GM21619 (cell line): Measurements from ENCODE around the gene INAFM1.

ENCODE experiments used
- ATAC-seq: cut with Tn5 transposase; IDR thresholded peaks from one replicate; pipeline ENCODE4 v1.9.1; 2021; ENCODE audit not compliant: unreplicated experiment

The INAFM1 gene

DNA sequence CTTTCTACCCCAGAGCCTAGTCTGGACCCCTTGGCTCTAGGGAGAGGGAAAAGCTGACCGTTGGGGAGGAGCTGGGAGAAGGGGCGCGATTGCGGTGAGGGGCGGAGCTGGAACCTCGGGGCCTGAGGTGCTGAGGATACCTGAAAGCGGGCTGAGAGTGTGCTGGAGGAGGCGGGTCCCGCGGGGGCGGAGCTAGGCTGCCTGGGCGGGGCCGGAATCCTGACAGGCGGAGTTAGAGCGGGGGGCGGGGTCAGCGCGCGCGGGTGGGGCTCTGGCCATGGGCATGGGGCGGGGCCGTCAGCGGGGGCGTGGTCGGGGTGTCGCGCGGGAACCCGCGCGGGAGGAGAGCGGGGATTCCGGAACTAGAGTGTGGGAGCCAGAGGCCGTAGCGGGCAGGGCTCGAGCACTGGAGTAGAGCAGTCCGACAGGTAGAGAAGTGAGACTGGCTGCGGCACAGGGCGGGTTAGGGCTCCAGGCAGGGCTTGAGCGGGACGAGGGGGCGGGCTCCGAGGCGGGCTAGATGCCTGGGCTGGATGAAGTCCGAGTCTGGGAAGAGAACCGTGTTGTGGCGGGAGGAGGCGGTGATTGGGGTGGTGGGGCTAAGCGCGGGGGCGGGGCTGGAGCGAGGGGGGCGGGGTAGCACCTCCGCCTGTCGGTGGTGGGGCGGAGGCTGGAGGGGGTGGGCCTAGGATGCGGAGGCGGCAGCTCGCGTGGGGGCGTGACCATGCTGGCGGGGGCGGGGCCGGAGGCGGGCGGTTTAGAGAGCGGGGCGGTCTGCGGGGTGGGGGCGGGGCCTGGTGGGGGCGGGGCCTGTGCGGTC lies at the start of gene INAFM1:
Gene INAFM1, plus strand, starts transcription at position 815 of the 820 bp plus-strand sequence. CDS start 35 bp downstream, outside the sequence.
- peak; percentile 52 for ATAC-seq

DNA sequence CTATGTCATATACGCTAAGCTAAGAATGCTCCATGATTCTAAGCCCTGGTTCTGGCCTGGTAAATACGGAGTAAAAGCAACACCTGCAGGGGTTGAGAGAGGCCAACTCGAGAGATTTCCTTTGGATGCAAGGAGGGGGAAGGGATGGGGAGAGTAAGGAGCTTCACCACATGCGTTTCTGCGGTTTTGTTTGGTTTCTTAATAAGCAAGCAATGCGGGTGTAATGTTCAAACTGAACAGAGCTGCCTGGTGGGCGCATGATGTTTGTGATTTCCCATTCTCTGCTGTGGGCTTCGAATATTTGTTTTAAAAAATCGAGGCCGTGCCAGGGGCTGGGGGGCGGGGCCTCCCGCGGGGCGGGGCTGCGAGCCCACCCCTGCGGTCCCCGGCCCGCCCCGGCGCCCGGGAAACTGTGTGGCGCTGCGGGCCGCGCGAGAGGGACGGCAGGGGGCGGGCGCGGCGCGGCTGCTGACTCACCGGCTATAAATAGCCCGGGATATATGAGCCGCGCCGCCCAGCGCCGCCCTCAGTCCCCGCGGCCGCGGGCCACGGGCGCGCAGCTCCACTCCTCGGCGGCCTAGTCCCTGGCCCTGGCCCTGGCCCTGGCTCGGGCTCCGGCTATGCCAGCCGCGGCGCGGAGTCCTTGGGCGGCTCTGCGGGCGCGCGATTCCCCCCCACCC lies 48.8 kb upstream of the INAFM1 start:
- ATAC-seq, result peak; percentile 30

DNA sequence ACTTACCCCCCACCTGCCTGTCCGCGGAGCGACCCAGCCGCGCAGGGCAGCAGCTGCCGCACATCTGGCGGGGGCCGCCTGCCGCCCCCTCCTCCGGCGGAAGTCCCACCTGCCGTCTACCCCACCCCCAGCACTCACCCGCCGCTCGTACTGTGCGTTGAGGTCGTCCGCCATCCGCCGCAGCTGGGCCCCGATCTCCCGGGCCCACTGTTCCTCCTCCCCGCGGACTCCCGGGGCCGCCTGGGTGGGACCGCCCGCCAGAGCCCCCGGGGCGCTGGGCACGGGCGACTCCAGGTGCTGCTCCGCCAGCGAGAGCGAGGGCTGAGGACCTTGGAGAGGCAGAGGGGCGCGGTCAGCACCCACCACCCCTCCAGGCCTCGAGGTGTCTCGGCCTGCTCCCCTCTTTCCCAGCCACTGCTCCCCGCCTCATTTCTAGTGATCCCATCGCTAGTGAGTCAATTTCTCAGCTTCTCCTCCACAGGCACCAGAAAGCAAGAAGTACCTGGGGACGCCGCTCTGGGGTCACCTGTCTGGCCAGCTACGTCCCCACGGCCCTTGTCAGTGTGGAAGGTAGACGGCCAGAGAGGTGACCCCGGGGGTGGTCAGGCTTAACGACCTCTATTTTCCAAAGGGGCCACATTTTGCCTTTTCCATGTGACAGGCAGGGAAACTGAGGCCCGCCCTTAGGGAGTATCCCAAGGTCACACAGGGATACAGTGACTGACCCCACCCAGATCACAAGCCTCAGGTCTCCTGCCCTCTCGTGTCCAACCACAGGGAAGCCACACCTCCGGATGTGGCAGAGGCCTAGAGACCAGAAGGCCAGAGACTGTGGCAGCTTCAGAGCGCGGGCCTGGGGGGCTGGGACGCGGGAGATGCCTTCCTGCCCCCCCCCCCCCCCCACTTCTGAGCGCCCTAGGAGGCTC lies 48.0 kb upstream of the INAFM1 start:
- peak; percentile 23 for ATAC-seq

DNA sequence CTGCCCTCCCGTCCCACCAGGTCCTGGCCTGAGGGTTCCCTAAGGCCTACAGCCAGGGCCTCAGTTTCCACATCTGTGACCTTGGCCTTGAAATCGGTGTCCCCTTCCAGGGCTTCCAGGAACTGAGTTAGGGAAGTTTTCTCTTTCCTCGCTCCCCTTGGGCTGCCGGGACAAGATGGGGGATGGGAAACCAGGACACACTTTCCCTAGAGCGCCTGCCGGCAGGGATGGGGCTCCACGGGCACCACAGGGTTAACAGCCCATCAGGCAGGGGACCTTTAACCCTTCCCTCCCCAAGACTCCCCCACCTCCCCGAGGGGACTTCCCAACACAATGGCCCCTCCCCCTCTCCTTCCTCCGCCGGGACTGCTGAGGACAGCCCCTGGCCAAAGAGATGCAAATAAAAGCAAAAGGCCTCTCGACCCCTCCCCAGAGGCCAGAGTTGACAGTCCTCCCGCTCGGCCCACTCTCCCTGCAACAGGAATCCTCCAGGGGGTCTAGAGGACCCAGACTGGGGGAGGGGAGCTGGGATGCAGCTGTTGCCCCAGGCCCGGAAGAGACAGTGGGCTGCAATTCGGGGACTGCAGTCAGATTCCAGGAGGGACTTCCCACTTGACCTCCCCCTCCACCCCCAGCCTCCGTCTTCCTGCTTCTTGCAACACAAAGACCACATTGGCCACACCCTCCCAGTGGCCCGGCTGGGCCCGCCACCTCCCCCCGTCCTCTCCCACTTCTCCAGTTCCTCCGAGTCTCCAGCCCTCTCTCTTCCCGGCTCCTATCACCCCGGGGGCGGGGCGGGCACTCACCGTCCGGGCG lies 47.1 kb upstream of the INAFM1 start:
- ATAC-seq, result no peak

DNA sequence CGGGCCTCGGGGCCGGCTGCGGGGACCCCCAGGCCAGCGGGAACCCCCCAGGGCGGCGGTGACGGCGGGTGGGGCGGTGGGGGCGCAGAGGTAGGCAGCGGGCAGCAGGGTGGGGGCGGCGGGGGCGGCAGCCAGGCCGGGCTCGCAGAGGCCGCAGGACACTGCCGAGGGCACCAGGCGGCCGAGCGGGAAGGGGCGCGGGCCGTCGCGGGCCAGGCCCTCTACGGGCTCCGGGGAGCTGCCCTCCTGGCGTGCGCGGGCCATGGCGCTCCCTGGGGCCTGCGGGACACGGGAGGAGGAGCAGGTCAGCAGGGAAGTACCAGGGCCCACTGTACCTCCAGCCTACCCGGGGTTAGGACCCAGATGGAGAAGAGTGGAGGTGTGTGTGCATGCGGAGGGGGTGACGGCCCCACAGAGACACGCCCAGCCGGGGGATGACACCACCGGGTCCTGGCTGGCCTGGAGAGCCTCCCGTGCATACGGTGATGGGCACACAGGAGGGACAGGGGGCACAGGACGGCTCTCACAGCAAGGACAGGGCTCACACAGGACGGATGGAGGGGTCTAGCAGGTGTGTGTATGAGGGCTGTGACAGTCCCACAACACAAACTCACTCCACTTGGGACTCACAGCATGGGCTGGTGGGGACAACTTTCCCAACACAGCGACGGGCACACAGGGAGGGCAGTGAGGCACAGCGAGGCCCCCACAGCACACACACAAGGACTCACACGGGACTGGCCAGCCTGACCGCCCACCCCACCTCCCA lies 46.3 kb upstream of the INAFM1 start:
- no peak for ATAC-seq

DNA sequence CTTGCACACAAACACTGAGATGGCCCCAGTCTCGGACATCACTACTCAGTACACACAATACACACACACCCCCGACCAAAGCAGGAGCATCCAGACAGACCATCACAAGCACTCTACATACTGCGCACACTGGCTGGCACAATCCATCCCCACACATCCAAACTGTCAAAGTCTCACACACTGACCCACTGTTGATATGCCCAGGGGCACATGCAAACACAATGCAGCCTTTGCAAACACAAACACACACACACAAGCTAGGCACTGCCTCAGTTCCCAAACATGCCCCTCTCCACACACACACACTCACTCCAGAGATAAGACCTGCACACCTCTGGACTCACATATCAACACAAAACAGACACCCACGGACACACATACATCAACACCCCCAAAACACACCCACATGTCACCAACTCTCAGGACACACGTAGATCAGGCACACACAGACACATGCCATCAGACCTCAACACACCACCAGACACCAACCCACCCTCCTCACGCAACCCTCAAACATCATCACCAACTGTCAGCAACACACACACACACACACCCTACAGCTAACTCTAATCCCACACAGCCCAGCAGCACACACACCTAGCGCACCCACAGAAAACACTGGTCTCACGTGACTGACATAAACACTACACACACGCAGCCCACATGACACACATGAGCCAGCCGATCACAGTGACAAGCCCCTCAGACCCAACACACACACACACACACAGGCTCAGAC lies 45.6 kb upstream of the INAFM1 start:
- no peak for ATAC-seq

DNA sequence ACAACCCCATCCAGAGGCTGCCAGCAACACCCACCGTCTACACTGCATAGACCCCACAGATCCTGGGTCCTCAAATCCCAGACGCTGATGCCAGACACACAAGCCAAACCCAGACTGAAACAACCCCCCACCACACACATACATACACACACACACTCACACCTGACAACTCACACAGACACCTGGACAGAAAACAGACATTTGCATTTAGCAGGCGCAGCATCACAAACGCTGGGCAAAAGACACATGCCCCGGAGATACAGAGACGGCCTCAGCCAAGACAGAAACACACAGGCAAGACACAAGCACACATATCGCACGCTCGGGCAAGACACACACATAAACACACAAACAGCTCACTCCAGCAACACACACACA lies 45.0 kb upstream of the INAFM1 start:
- no peak for ATAC-seq

DNA sequence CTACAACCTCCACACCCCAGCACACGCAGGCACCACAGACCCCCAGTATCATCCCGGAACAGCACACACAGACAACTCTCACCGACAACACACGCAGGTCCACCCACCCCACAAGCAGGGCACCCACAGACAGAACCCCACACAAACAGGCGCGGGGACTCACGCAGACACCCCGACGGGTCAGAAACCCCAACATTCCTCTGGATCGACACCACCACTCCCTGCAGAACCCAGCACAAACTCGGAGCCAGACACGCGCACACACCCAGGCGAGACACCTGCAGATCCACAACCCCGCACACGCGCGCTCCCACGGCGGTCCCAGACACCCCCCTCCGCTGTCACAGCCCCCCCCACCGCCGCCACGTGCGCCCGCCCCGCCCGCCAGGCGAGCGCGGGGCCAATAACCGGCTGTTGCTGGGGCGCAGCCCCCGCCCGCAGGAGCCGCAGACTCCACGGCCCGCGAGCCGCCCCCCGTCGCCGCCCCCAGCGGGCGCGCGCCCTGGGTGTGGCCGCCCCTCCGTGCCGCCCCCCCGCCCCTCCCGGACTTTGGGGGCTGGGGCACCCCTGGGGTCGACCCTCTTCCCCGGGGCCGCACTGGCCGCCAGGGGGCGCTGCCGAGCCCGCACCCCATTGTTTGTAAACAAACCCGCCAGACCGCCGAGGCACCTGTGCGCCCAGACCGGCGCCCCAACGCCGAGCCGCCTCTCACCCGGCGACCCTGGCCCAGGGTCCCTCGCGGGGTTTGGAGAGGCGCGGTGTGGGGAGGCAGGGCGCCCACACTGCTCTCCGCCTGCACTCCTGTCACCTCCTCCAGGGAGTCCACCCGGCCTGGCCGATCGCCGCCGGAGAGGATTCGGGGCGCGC lies 44.4 kb upstream of the INAFM1 start:
- ATAC-seq, result no peak

DNA sequence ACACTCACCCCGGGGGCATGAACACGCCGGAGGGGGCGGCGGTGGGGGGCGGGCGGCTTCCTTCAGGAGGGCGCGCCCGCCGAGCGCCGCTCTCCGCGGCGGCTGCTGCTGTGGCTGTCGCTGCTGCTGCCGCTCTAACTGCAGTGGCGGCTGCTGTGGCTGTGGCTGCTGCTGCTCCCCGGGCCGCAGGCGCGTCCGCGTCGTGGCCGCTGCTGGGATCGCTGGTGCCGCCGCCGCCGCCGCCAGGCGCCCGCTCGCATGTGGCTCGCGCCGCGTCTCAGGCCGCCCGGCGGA lies 43.8 kb upstream of the INAFM1 start, which contains the start of gene BBC3:
Gene BBC3, minus strand, starts transcription at position 279 of the 294 bp plus-strand sequence. CDS start 2,768 bp downstream, outside the sequence.
- no peak for ATAC-seq

DNA sequence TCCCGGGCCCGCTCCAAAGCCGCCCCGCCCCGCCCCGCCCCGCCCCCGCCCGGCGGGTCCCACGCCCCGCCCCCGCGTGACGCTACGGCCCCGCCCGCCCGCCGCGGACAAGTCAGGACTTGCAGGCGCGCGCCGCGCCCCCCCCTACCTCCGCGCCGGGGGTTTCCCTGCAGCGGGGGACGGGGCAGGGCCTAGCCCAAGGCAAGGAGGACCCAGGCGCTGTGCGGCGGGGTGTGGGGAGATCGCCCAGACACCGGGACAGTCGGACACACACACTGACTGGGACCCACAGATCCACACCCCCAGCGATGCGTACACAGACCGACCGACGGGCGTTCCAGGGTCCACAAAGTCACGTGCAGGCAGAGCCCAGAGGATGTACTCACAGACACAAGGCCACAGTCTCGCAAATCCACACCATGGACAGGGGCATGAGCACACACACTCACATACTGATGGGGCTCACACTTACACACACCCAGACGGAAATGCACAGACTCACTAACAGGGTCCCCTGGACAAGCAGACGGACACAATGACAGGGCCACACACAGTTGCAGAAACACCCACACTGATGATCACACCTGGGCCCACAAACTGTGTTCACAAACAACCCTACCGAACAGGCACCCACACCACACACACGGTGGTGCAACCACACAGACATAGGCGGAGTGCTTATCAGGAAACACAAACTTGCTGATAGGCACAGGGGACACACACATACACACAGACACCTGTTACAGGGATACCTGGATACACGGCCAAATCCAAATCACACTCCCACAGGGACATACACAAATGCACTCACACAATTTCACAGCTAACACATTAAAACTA lies 43.2 kb upstream of the INAFM1 start:
- peak; percentile 26 for ATAC-seq

DNA sequence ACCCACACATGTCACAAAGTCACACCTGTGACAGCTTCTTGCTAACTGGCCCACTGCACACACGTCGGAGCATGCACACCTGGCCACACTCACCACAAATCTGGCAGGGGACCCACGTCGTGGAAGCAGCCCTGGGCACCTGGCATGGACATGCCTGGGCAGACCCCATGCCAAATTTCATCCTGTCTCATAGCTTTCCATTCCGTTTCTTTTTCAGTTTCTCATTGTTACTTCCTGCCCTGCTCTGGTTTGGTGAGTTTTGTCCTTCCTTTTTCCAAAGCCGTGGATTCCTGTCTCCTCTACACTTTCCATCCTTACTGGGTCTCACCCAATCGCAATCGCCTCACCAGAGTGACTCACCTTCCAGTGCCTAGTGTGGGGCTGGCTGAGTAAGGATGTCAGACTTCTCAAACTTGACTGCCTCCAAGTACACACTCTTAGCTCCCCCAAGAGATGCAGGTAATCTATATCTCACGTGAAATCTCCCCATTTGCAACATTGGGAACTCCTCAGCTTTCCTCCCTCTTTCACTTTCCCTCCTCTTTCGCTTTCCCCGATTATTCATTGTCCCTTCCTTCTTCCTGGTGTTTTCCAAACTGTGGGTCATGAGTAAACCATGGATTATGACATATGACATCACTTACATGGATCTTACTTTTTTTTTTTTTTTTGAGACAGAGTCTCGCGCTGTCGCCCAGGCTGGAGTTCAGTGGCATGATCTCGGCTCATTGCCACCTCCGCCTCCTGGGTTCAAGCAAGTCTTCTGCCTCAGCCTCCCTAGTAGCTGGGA lies 42.1 kb upstream of the INAFM1 start:
- ATAC-seq, result no peak

DNA sequence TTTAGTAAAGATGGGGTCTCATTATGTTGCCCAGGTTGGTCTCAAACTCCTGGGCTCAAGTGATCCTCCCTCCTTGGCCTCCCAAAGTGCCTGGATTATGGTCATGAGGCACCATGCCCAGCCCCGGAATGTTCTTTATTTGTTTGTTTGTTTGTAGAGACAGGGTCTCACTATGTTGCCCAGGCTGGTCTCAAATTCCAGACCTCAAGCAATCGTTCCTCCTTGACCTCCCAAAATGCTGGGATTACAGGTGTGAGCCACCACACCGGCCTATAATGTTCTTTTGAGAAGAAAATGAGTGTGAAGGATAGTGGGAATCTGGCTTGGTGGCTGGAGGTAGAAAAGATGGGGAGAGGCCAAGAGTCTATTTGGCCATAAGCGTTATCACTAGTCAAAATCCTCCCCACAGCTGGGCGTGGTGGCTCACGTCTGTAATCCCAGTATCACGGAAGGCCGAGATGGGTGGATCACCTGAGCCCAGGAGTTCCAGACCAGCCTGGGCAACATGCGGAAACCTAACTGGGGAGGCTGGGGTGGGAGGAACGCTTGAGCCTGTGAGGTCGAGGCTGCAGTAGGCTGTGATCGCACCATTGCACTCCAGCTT lies 38.5 kb upstream of the INAFM1 start:
- ATAC-seq, result no peak

DNA sequence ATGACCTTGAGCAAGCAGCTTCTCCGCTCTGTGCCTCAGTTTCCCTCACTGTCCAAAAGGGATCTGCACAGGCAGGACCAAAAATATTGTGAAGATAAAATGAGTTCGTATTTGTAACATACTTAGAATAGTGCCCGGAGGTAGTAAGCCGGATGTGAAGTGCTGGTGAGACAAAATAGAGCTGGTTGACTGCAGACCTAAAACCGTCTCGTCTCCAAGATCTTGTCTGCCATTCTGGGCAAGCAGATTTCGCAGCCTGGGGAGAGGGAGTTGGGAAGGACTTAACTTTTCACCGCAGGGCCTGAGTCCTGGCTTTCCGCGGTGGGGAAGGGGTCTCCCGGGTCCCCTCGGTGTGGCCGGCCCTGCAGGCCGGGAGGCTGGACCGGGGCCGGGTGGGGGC lies 35.5 kb upstream of the INAFM1 start:
- ATAC-seq, result no peak

DNA sequence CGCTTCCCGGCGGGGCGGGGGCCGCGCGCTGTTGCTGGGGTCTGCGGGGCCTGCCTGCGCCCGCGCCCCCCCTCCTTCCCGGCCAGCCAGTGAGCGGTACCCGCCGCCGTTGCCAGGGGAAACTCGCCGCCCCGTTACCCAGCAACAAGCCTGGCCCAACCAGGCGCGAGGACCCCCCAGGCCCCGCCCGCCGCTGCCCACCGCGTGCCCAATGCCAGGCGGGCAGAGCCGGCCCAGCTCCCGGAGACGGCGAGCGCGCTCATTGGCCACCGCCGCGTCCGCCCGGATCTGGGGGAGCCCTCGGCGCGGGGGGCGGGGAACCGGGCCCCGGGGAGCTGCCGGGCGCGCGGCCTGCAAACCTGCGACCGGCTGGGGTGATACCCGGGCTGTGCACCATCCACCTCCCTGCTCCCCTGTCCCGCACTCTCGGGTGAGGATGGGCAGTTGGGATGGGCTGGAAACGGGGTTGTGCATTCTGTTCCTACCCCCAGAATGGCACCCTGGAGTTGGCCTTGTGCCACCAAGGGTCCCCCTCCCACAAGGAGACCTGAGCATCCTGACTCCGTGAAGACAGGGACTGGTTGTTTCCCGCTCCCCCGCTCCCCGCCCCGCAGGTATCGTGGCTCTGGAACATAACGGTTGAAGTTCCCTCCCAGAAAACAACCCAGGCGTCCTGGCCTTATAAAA lies 34.9 kb upstream of the INAFM1 start:
- no peak for ATAC-seq

DNA sequence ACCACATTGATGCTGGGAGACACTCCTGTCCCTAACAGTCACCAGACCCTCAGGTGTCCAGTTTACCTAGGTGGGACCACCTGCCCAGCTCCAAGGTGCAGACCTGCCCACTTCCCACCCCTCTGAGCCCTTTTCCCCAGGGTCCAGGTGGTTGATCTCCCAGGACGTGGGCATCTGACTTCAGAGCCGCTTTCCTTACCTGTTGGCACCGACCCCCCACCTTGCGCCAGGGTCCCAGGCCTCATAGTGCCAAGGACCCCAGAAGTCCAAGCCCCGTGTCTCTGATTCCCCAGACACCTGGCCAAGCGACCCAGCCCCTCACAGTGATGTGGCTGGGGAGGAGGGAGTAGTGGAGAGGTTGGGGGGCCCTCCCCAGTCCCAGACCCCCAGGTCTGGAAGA lies 34.1 kb upstream of the INAFM1 start:
- no peak for ATAC-seq
